Spinal cord (tissue), 10 donors: ENCODE results near the gene TBC1D28. TPM values are rescaled to one million over a fixed set of nuclear protein-coding genes. Genes with fewer than 3 reads are reported as not detected.
"Not testable (repeated sequence)": the region's sequence is repeated elsewhere in the genome, so short reads cannot be mapped to it uniquely, and the experiment has no call there.

Source experiments
- DNase-seq, 6 donors: peaks; one replicate each; pipeline versions ENCODE4 v3.0.0 to v3.0.0-alpha.2; 2013 to 2015; ENCODE audit warnings: low spot score in 6 of 6, low read depth in 4 of 6
- H3K27ac ChIP-seq: one replicate; pipeline ENCODE4 v1.5.1; 2013; ENCODE audit warnings: low read depth, low read length, control low read depth
- H3K27me3 ChIP-seq: one replicate; pipeline ENCODE4 v1.6.1; 2013; ENCODE audit warnings: low read length; ENCODE audit not compliant: control insufficient read depth, insufficient read depth
- H3K36me3 ChIP-seq: one replicate; pipeline ENCODE4 v1.6.1; 2013; ENCODE audit warnings: low read length; ENCODE audit not compliant: control insufficient read depth, insufficient read depth
- H3K4me1 ChIP-seq: one replicate; pipeline ENCODE4 v1.6.1; 2013; ENCODE audit warnings: low read length; ENCODE audit not compliant: control insufficient read depth, insufficient read depth
- H3K4me3 ChIP-seq: one replicate; pipeline ENCODE4 v1.5.1; 2013; ENCODE audit warnings: low read depth, low read length, control low read depth
- H3K9me3 ChIP-seq: one replicate; pipeline ENCODE4 v1.6.1; 2013; ENCODE audit warnings: low read length; ENCODE audit not compliant: control insufficient read depth, insufficient read depth
- WGBS: methylation state at CpG from one replicate; pipeline ENCODE4 v1.1.5; 2013; ENCODE audit warnings: missing lambda C conversion rate; ENCODE audit not compliant: insufficient coverage; 5-methylcytosine and 5-hydroxymethylcytosine counted together
- polyA plus RNA-seq, 2 donors: library from polyadenylated mRNA; unstranded; fragments of 120-200 nt; gene quantifications; one replicate each; pipeline ENCODE4 v1.2.1, GENCODE V29; 2013; ENCODE audit not compliant: insufficient read length in 2 of 2
- small RNA-seq: library from RNA; depleted of rRNA; stranded (forward); fragments of <200 nt; gene quantifications from one replicate; pipeline ENCODE3, GENCODE V24; 2014; ENCODE audit warnings: low replicate concordance
- total RNA-seq, 2 donors: library from RNA; depleted of rRNA in 1 of 2; stranded (reverse); fragments of 120-200 nt in 1 of 2; fragments of >200 nt in 1 of 2; gene quantifications; one replicate each; pipeline versions ENCODE4 v1.2.3 to v1.2.4, GENCODE V29; 2013 to 2014
- donor health status: healthy.

TBC1D28 gene
- total and polyA plus RNA-seq, 4 donors = not detected

GRCh38 chr17:18624862-18625501 is 19.2 kb downstream of the TBC1D28 start:
- not testable (repeated sequence) for H3K27ac ChIP-seq, H3K27me3 ChIP-seq, H3K4me1 ChIP-seq, H3K9me3 ChIP-seq, H3K36me3 ChIP-seq
- H3K4me3 ChIP-seq = peak overlapping the region; percentile 37
- DNase-seq = peak in 2 of 6 donors; percentile 5 to 16
- WGBS = no CpG with 5 or more reads among the region's 35 CpGs

GRCh38 chr17:18617613-18618012 is 26.6 kb downstream of the TBC1D28 start:
- DNase-seq, H3K9me3 ChIP-seq, H3K27ac ChIP-seq, H3K4me3 ChIP-seq, H3K4me1 ChIP-seq, H3K36me3 ChIP-seq, H3K27me3 ChIP-seq: not testable (repeated sequence)
- WGBS = no CpG with 5 or more reads among the region's 2 CpGs

GRCh38 chr17:18613016-18613415 is 31.2 kb downstream of the TBC1D28 start:
- not testable (repeated sequence) for DNase-seq, H3K9me3 ChIP-seq, H3K27ac ChIP-seq, H3K36me3 ChIP-seq, H3K27me3 ChIP-seq, H3K4me1 ChIP-seq, H3K4me3 ChIP-seq

GRCh38 chr17:18593138-18593537 is 51.1 kb downstream of the TBC1D28 start:
- not testable (repeated sequence) for H3K4me3 ChIP-seq, H3K4me1 ChIP-seq, H3K27me3 ChIP-seq, DNase-seq, H3K9me3 ChIP-seq, H3K36me3 ChIP-seq, H3K27ac ChIP-seq
- no CpG with 5 or more reads among the region's 2 CpGs for WGBS

Small RNAs within 50 kb of the gene (small RNA-seq; reads per million reads assigned to genes)
- not detected for gene AC026271.2

Other genes with a start within 250 kb of the TBC1D28 start
- not detected for gene LGALS9C, start 167.6 kb downstream of the TBC1D28 start, total RNA-seq
- gene LGALS9C, start 167.6 kb downstream of the TBC1D28 start, polyA plus RNA-seq = not detected
- gene FOXO3B, start 37.9 kb upstream of the TBC1D28 start, total RNA-seq = 1 to 10 TPM; 4.3 to 5.3 TPM
- 1 to 10 TPM; 2.9 to 3.3 TPM for gene FOXO3B, start 37.9 kb upstream of the TBC1D28 start, polyA plus RNA-seq
- under 1 TPM; 0.22 to 0.40 TPM for gene FBXW10, start 99.7 kb upstream of the TBC1D28 start, total RNA-seq
- gene FBXW10, start 99.7 kb upstream of the TBC1D28 start, polyA plus RNA-seq = under 1 TPM; 0.51 to 0.71 TPM
- gene TVP23B, start 136.8 kb upstream of the TBC1D28 start, total RNA-seq = 10 to 100 TPM; 34.1 to 52.1 TPM
- 10 to 100 TPM; 24.2 to 30.5 TPM for gene TVP23B, start 136.8 kb upstream of the TBC1D28 start, polyA plus RNA-seq
- gene PRPSAP2, start 213.7 kb upstream of the TBC1D28 start, total RNA-seq = 10 to 100 TPM; 62.2 to 96.1 TPM
- 10 to 100 TPM; 73.7 to 77.0 TPM for gene PRPSAP2, start 213.7 kb upstream of the TBC1D28 start, polyA plus RNA-seq